Measurements from ENCODE around the gene MEIS2.

The MEIS2 gene

GRCh38 chr15:36948982-36949381 is 151.4 kb downstream of the MEIS2 start:
- Histone ChIP-seq H2AFZ (ENCODE audit: low read length) (no peak overlapping the region), H3K4me1 (ENCODE audit: insufficient read depth, low read length, severe bottlenecking) (no peaks in the 10 kb centered on the region), H3K79me2 (ENCODE audit: insufficient read depth, low read length) (no peaks in the 10 kb centered on the region), H3K27me3 (ENCODE audit: insufficient read depth, low read length) (no peaks in the 10 kb centered on the region), H3K9me3 (ENCODE audit: low read length) (no peaks in the 10 kb centered on the region), H3K27ac (ENCODE audit: low read depth, low read length, poor library complexity, severe bottlenecking) (no peak overlapping the region), H4K20me1 (ENCODE audit: insufficient read depth, low read length) (no peaks in the 10 kb centered on the region), H3K9me2 (ENCODE audit: low read depth, low read length) (no peaks in the 10 kb centered on the region), H3F3A (ENCODE audit: insufficient read depth, low read length) (no peaks in the 10 kb centered on the region), H3K4me3 (ENCODE audit: low read depth, low read length, poor library complexity, severe bottlenecking) (no peak overlapping the region), H3K4me2 (ENCODE audit: low read length) (no peak overlapping the region), H3K36me3 (ENCODE audit: insufficient read depth, low read length) (peaks cover 58% of the 10 kb centered on the region; the same call in 1 of the 2 replicates), H3K9ac (ENCODE audit: low read length) (no peak overlapping the region)
- TF ChIP-seq CTCF (IDR thresholded peaks at IDR 0.05; ENCODE audit: low read length): no peak
- TF ChIP-seq EZH2 (IDR thresholded peaks at IDR 0.05; ENCODE audit: borderline replicate concordance, low read length): no peak

GRCh38 chr15:36947035-36947719 is 153.2 kb downstream of the MEIS2 start:
- H4K20me1 ChIP-seq (ENCODE audit: insufficient read depth, low read length): no peaks in the 10 kb centered on the region
- no peak overlapping the region for H3K27ac ChIP-seq (ENCODE audit: low read depth, low read length, poor library complexity, severe bottlenecking)
- no peak overlapping the region for H3K4me3 ChIP-seq (ENCODE audit: low read depth, low read length, poor library complexity, severe bottlenecking)
- no peak overlapping the region for H3K9ac ChIP-seq (ENCODE audit: low read length)
- no peak overlapping the region for H2AFZ ChIP-seq (ENCODE audit: low read length)
- H3K9me3 ChIP-seq (ENCODE audit: low read length): no peaks in the 10 kb centered on the region
- TF ChIP-seq EZH2 (IDR thresholded peaks at IDR 0.05; ENCODE audit: borderline replicate concordance, low read length): no peak
- no peak for TF ChIP-seq CTCF (IDR thresholded peaks at IDR 0.05; ENCODE audit: low read length)
- peaks cover 63% of the 10 kb centered on the region; the same call in 1 of the 2 replicates for H3K36me3 ChIP-seq (ENCODE audit: insufficient read depth, low read length)
- H3F3A ChIP-seq (ENCODE audit: insufficient read depth, low read length): no peaks in the 10 kb centered on the region
- H3K79me2 ChIP-seq (ENCODE audit: insufficient read depth, low read length): no peaks in the 10 kb centered on the region
- H3K4me1 ChIP-seq (ENCODE audit: insufficient read depth, low read length, severe bottlenecking): no peaks in the 10 kb centered on the region
- no peak overlapping the region for H3K4me2 ChIP-seq (ENCODE audit: low read length)
- no peaks in the 10 kb centered on the region for H3K9me2 ChIP-seq (ENCODE audit: low read depth, low read length)
- no peaks in the 10 kb centered on the region for H3K27me3 ChIP-seq (ENCODE audit: insufficient read depth, low read length)

- H4K20me1 ChIP-seq (ENCODE audit: insufficient read depth, low read length): no peaks in the 10 kb centered on the region
- H3K27me3 ChIP-seq (ENCODE audit: insufficient read depth, low read length): no peaks in the 10 kb centered on the region
- no peaks in the 10 kb centered on the region for H3K9me2 ChIP-seq (ENCODE audit: low read depth, low read length)
- no peaks in the 10 kb centered on the region for H3K79me2 ChIP-seq (ENCODE audit: insufficient read depth, low read length)
- H3K9me3 ChIP-seq (ENCODE audit: low read length): no peaks in the 10 kb centered on the region
- no peaks in the 10 kb centered on the region for H3K4me1 ChIP-seq (ENCODE audit: insufficient read depth, low read length, severe bottlenecking)
- H3K4me3 ChIP-seq (ENCODE audit: low read depth, low read length, poor library complexity, severe bottlenecking): no peak overlapping the region
- H3F3A ChIP-seq (ENCODE audit: insufficient read depth, low read length): no peaks in the 10 kb centered on the region
- no peak overlapping the region for H2AFZ ChIP-seq (ENCODE audit: low read length)
- no peak overlapping the region for H3K9ac ChIP-seq (ENCODE audit: low read length)
- H3K36me3 ChIP-seq (ENCODE audit: insufficient read depth, low read length): peaks cover 80% of the 10 kb centered on the region
- H3K4me2 ChIP-seq (ENCODE audit: low read length): no peak overlapping the region
- TF ChIP-seq CTCF (IDR thresholded peaks at IDR 0.05; ENCODE audit: low read length) (no peak), EZH2 (IDR thresholded peaks at IDR 0.05; ENCODE audit: borderline replicate concordance, low read length) (no peak)
- no peak overlapping the region for H3K27ac ChIP-seq (ENCODE audit: low read depth, low read length, poor library complexity, severe bottlenecking)
These were observed 155.9 kb downstream of the MEIS2 start for GRCh38 chr15:36944442-36944841.

Measured in OCI-LY1 (cell line).